WERI-Rb-1 (cell line): ENCODE results near the gene IGF2R.

Source experiments
- DNase-seq: peaks from one replicate; pipeline ENCODE4 v3.0.0-alpha.2; 2020
- H3K27ac ChIP-seq: fragments of 250-450 bp; sonication (Bioruptor Pico); 2 replicates; pipeline ENCODE4 v1.5.1; 2020; ENCODE audit warnings: mild to moderate bottlenecking, moderate library complexity
- H3K27me3 ChIP-seq: fragments of 250-450 bp; sonication (Bioruptor Pico); 2 replicates; pipeline ENCODE4 v1.5.1; 2021; ENCODE audit warnings: mild to moderate bottlenecking, low read depth, moderate library complexity; ENCODE audit not compliant: insufficient read depth, severe bottlenecking
- H3K36me3 ChIP-seq: fragments of 250-450 bp; sonication (Bioruptor Pico); 2 replicates; pipeline ENCODE4 v1.5.1; 2020; ENCODE audit warnings: mild to moderate bottlenecking, moderate library complexity
- H3K4me3 ChIP-seq: 2 replicates; pipeline ENCODE4 v1.5.1; 2011; ENCODE audit warnings: low read depth, mild to moderate bottlenecking, control low read depth, low read length
- H3K9me3 ChIP-seq: fragments of 250-450 bp; sonication (Bioruptor Pico); 2 replicates; pipeline ENCODE4 v1.5.1; 2021; ENCODE audit warnings: mild to moderate bottlenecking, moderate library complexity; ENCODE audit not compliant: severe bottlenecking
- TF ChIP-seq, protein P1 (sequence below): IDR thresholded peaks from 2 replicates; pipeline ENCODE4 v1.5.1; 2011; ENCODE audit warnings: low read depth, mild to moderate bottlenecking, control low read depth, inconsistent platforms, low read length

Gene IGF2R

DNA sequence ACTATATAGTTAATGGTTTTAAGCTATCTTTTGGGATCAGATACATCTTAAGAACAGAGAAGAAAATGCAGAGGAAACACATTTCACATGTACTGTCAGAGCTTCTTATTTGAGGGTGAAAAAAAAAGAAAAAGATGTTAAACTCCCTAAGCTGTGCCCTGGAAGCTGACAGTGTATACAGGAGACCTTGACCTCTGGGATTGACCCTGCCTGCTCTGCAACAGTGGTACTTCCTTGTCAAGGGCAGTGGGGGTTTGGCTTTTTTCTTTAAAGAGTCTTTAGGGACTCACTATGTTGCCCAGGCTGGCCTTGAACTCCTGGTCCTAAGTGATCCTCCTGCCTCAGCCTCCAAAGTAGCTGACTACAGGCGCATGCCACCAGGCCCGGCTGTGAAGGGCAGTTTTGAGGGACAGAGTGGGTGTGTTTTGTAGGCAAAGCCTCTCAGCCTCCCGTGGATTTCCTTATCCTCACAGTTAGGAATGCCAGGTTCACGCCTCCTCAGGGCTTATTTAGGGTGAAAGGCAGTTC lies 92.1 kb downstream of the IGF2R start:
- TF ChIP-seq, protein P1, sequence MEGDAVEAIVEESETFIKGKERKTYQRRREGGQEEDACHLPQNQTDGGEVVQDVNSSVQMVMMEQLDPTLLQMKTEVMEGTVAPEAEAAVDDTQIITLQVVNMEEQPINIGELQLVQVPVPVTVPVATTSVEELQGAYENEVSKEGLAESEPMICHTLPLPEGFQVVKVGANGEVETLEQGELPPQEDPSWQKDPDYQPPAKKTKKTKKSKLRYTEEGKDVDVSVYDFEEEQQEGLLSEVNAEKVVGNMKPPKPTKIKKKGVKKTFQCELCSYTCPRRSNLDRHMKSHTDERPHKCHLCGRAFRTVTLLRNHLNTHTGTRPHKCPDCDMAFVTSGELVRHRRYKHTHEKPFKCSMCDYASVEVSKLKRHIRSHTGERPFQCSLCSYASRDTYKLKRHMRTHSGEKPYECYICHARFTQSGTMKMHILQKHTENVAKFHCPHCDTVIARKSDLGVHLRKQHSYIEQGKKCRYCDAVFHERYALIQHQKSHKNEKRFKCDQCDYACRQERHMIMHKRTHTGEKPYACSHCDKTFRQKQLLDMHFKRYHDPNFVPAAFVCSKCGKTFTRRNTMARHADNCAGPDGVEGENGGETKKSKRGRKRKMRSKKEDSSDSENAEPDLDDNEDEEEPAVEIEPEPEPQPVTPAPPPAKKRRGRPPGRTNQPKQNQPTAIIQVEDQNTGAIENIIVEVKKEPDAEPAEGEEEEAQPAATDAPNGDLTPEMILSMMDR: no peak
- Histone ChIP-seq H3K9me3 (no peaks in the 10 kb centered on the region), H3K27ac (no peak overlapping the region), H3K4me3 (no peak overlapping the region), H3K36me3 (peaks cover 71% of the 10 kb centered on the region), H3K27me3 (no peaks in the 10 kb centered on the region)
- no peak for DNase-seq

DNA sequence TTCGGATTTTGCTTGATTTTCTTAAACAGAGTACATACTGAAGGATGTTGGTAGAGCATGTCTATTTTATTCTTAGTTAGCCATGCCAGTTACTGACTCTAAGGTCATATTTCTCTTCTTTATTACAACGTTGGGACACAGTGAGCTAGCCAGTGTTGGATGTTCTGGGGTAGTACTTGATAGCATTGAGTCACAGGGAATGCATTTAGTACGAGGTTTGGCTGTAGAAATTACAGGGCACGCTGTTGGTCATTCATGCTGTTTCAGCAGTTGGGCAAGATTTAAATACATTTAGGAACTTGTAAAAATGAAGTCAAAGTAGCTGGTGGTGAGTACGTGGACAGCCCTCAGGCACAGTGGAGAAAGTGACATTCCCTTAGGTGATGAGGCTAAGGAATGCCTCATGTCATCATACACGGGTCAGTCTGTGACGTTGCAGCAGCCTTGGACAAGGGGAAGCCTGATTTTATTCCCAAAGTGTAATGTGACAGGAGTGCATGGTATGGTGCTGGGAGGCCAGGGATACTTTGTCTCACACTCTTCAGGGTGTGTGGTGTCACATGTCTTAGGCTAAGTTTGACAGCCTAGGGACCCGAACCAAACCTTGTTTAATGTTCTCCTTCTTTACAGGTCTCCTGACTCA lies 95.0 kb downstream of the IGF2R start:
- TF ChIP-seq, protein P1: no peak
- Histone ChIP-seq H3K9me3 (no peaks in the 10 kb centered on the region), H3K27ac (no peak overlapping the region), H3K27me3 (no peaks in the 10 kb centered on the region), H3K4me3 (no peak overlapping the region), H3K36me3 (peaks cover 68% of the 10 kb centered on the region)
- DNase-seq: no peak

GRCh38 chr6:160065200-160065599 lies 96.3 kb downstream of the IGF2R start:
- Histone ChIP-seq H3K27me3 (no peaks in the 10 kb centered on the region), H3K9me3 (no peaks in the 10 kb centered on the region), H3K36me3 (peaks cover 72% of the 10 kb centered on the region), H3K4me3 (no peak overlapping the region), H3K27ac (no peak overlapping the region)
- no peak for DNase-seq
- TF ChIP-seq, protein P1: no peak

DNA sequence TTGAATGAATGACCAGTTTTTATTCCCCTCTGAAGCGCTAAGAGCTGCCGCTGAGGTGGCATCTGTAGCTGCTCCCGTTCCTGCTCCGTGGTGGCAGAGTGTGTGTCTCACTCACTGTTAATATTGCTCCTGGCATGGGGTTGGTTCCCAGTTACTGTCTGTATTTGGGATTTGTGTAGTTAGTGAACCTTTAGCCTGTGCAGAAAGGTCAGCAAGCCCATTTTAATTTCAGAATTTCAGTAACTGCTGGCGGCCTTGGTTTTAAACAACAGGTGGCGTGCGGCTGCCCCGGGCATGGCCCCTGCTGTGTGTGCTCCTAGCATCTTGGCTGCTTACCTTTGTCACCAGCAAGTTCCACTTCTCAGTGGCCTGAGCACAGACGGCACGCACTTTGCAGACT lies 98.7 kb downstream of the IGF2R start:
- H3K27ac ChIP-seq: no peak overlapping the region
- no peaks in the 10 kb centered on the region for H3K27me3 ChIP-seq
- TF ChIP-seq, protein P1: no peak
- no peak for DNase-seq
- H3K9me3 ChIP-seq: no peaks in the 10 kb centered on the region
- H3K4me3 ChIP-seq: no peak overlapping the region
- peaks cover 73% of the 10 kb centered on the region for H3K36me3 ChIP-seq

GRCh38 chr6:160068346-160068745 lies 99.5 kb downstream of the IGF2R start:
- TF ChIP-seq, protein P1: no peak
- Histone ChIP-seq H3K4me3 (no peak overlapping the region), H3K9me3 (no peaks in the 10 kb centered on the region), H3K27me3 (no peaks in the 10 kb centered on the region), H3K27ac (no peak overlapping the region), H3K36me3 (peaks cover 77% of the 10 kb centered on the region)
- DNase-seq: no peak

GRCh38 chr6:160069050-160069454 lies 100.2 kb downstream of the IGF2R start:
- H3K4me3 ChIP-seq: no peak overlapping the region
- H3K36me3 ChIP-seq: peaks cover 77% of the 10 kb centered on the region
- H3K9me3 ChIP-seq: no peaks in the 10 kb centered on the region
- DNase-seq: no peak
- no peak overlapping the region for H3K27ac ChIP-seq
- no peaks in the 10 kb centered on the region for H3K27me3 ChIP-seq
- TF ChIP-seq, protein P1: no peak
